ENCODE measurements around the gene KCND3.

DNA sequence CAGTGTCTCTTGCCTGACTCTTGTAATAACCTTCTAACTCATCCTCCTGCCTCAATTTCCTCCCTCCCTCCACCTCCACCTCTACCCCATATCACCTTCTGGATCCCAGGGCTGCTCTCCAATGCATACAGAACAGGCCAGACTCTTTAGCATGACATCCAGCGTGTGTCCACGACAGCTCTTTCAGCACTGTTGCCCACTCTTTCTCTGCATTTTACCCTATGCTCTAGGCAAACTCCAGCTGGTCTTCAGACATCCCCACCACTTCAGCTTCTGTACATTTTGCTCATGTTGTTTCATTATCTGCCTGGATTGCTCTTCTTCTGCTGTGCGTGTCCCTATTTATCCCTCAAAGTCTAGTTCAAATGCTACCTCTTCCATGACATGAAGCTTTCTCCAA, 255.0 kb downstream of the KCND3 start:
- TF ChIP-seq ZNF169 (tag by site-specific recombination; IDR thresholded peaks at IDR 0.05) (no peak), ZNF549 (tag by site-specific recombination; IDR thresholded peaks at IDR 0.05) (no peak)
- TF ChIP-seq, protein P1, sequence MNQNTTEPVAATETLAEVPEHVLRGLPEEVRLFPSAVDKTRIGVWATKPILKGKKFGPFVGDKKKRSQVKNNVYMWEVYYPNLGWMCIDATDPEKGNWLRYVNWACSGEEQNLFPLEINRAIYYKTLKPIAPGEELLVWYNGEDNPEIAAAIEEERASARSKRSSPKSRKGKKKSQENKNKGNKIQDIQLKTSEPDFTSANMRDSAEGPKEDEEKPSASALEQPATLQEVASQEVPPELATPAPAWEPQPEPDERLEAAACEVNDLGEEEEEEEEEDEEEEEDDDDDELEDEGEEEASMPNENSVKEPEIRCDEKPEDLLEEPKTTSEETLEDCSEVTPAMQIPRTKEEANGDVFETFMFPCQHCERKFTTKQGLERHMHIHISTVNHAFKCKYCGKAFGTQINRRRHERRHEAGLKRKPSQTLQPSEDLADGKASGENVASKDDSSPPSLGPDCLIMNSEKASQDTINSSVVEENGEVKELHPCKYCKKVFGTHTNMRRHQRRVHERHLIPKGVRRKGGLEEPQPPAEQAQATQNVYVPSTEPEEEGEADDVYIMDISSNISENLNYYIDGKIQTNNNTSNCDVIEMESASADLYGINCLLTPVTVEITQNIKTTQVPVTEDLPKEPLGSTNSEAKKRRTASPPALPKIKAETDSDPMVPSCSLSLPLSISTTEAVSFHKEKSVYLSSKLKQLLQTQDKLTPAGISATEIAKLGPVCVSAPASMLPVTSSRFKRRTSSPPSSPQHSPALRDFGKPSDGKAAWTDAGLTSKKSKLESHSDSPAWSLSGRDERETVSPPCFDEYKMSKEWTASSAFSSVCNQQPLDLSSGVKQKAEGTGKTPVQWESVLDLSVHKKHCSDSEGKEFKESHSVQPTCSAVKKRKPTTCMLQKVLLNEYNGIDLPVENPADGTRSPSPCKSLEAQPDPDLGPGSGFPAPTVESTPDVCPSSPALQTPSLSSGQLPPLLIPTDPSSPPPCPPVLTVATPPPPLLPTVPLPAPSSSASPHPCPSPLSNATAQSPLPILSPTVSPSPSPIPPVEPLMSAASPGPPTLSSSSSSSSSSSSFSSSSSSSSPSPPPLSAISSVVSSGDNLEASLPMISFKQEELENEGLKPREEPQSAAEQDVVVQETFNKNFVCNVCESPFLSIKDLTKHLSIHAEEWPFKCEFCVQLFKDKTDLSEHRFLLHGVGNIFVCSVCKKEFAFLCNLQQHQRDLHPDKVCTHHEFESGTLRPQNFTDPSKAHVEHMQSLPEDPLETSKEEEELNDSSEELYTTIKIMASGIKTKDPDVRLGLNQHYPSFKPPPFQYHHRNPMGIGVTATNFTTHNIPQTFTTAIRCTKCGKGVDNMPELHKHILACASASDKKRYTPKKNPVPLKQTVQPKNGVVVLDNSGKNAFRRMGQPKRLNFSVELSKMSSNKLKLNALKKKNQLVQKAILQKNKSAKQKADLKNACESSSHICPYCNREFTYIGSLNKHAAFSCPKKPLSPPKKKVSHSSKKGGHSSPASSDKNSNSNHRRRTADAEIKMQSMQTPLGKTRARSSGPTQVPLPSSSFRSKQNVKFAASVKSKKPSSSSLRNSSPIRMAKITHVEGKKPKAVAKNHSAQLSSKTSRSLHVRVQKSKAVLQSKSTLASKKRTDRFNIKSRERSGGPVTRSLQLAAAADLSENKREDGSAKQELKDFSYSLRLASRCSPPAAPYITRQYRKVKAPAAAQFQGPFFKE (tag by site-specific recombination; IDR thresholded peaks at IDR 0.05; ENCODE audit: borderline replicate concordance) = no peak
